IMR-90 (cell line): ENCODE data around the gene OR2AK2. TPM values are rescaled to one million over a fixed set of nuclear protein-coding genes. Genes with fewer than 3 reads are reported as not detected.

Source experiments
- ATAC-seq: fragments of 200-7000 bp; cut with Tn5 transposase; 2 replicates; pipeline ENCODE4 v1.9.1; 2020; ENCODE audit warnings: low read depth, mild to moderate bottlenecking, moderate library complexity
- BruUV-seq: library from RNA; stranded (reverse); fragments of 400-500 nt; replicated peaks from 2 replicates; lab custom pipeline; 2021; lab: Mats Ljungman, UMichigan
- CTCF ChIA-PET: fragments of 300-600 bp; formaldehyde crosslinking; extraction: SDS; loops from one replicate; lab custom pipeline; 2021; ENCODE audit warnings: antibody characterized with exemption; lab: Yijun Ruan, JAX
- POLR2A ChIA-PET: fragments of 300-600 bp; sonication (Branson Sonifier 250); formaldehyde crosslinking; loops from one replicate; lab custom pipeline; 2022; ENCODE audit warnings: antibody characterized with exemption; ENCODE audit not compliant: unreplicated experiment; lab: Charles Lee
- DNase-seq: peaks from one replicate; pipeline ENCODE4 v3.0.0; 2013
- H2AFZ ChIP-seq: replicated peaks from 2 replicates; pipeline ENCODE3; 2013; ENCODE audit warnings: low read length, mild to moderate bottlenecking; ENCODE audit not compliant: poor library complexity
- H2AK5ac ChIP-seq: 2 replicates; pipeline ENCODE4 v1.6.1; 2013; ENCODE audit warnings: low read depth, low read length, inconsistent platforms
- H2AK9ac ChIP-seq: replicated peaks from 2 replicates; pipeline ENCODE3; 2013; ENCODE audit warnings: mild to moderate bottlenecking, low read depth, low read length, moderate library complexity; ENCODE audit not compliant: poor library complexity
- H2BK120ac ChIP-seq: 2 replicates; pipeline ENCODE4 v1.6.1; 2013; ENCODE audit warnings: low read depth, low read length, inconsistent platforms
- H2BK15ac ChIP-seq: 3 replicates; pipeline ENCODE4 v1.6.1; 2013; ENCODE audit warnings: low read depth, low read length, inconsistent platforms
- H2BK20ac ChIP-seq: 2 replicates; pipeline ENCODE4 v1.6.1; 2013; ENCODE audit warnings: low read depth, mild to moderate bottlenecking, inconsistent platforms, low read length, moderate library complexity
- H2BK5ac ChIP-seq: 2 replicates; pipeline ENCODE4 v1.6.1; 2013; ENCODE audit warnings: mild to moderate bottlenecking, low read depth, low read length, inconsistent platforms; ENCODE audit not compliant: poor library complexity, severe bottlenecking
- H3K14ac ChIP-seq: replicated peaks from 2 replicates; pipeline ENCODE4 v1.6.1; 2013; ENCODE audit warnings: low read depth, low read length, inconsistent platforms
- H3K18ac ChIP-seq: 2 replicates; pipeline ENCODE4 v1.6.1; 2013; ENCODE audit warnings: low read depth, low read length, control low read depth
- H3K23ac ChIP-seq: 2 replicates; pipeline ENCODE4 v1.6.1; 2013; ENCODE audit warnings: low read depth, low read length, inconsistent platforms
- H3K27ac ChIP-seq: 2 replicates; pipeline ENCODE4 v1.5.1; 2013; ENCODE audit warnings: mild to moderate bottlenecking, control low read depth, low read length; ENCODE audit not compliant: insufficient read depth
- H3K27me3 ChIP-seq: 2 replicates; pipeline ENCODE4 v1.6.1; 2013; ENCODE audit warnings: low read length; ENCODE audit not compliant: control insufficient read depth, insufficient read depth
- H3K36me3 ChIP-seq: 2 replicates; pipeline ENCODE4 v1.6.1; 2013; ENCODE audit warnings: low read length, mixed read lengths; ENCODE audit not compliant: control insufficient read depth, insufficient read depth
- H3K4ac ChIP-seq: 2 replicates; pipeline ENCODE4 v1.6.1; 2013; ENCODE audit warnings: low read depth, low read length, inconsistent platforms
- H3K4me1 ChIP-seq: 2 replicates; pipeline ENCODE4 v1.6.1; 2013; ENCODE audit warnings: low read length, mixed read lengths; ENCODE audit not compliant: control insufficient read depth, insufficient read depth
- H3K4me2 ChIP-seq: 2 replicates; pipeline ENCODE4 v1.6.1; 2013; ENCODE audit warnings: low read depth, mild to moderate bottlenecking, control low read depth, low read length, moderate library complexity
- H3K4me3 ChIP-seq: 2 replicates; pipeline ENCODE4 v1.5.1; 2013; ENCODE audit warnings: low read depth, mild to moderate bottlenecking, control low read depth, low read length, moderate library complexity; ENCODE audit not compliant: insufficient read depth
- H3K56ac ChIP-seq: 2 replicates; pipeline ENCODE4 v1.6.1; 2013; ENCODE audit warnings: low read length, inconsistent platforms; ENCODE audit not compliant: insufficient read depth; ENCODE audit errors: extremely low read depth
- H3K79me1 ChIP-seq, 2 experiments: 2 replicates each; pipeline ENCODE4 v1.6.1; 2013; ENCODE audit warnings: low read length in 2 of 2, inconsistent platforms in 1 of 2, low read depth in 1 of 2
- H3K9ac ChIP-seq: 2 replicates; pipeline ENCODE4 v1.6.1; 2013; ENCODE audit warnings: low read depth, low read length, control low read depth
- H3K9me1 ChIP-seq: 2 replicates; pipeline ENCODE4 v1.6.1; 2013; ENCODE audit warnings: low read length, inconsistent platforms; ENCODE audit not compliant: insufficient read depth
- H3K9me3 ChIP-seq: 2 replicates; pipeline ENCODE4 v1.6.1; 2013; ENCODE audit warnings: low read length; ENCODE audit not compliant: control insufficient read depth, insufficient read depth
- H4K20me1 ChIP-seq: 2 replicates; pipeline ENCODE4 v1.6.1; 2013; ENCODE audit warnings: low read length, inconsistent platforms; ENCODE audit not compliant: insufficient read depth
- H4K5ac ChIP-seq: 2 replicates; pipeline ENCODE4 v1.6.1; 2013; ENCODE audit warnings: mild to moderate bottlenecking, low read depth, low read length, control low read depth
- H4K8ac ChIP-seq, 2 experiments: 2 replicates each; pipeline ENCODE4 v1.6.1; 2013; ENCODE audit warnings: low read depth in 2 of 2, low read length in 2 of 2, control low read depth in 1 of 2, inconsistent platforms in 1 of 2
- H4K91ac ChIP-seq: 2 replicates; pipeline ENCODE4 v1.6.1; 2013; ENCODE audit warnings: low read depth, low read length, inconsistent platforms; ENCODE audit not compliant: insufficient read depth
- BHLHE40 ChIP-seq: fragments of 150-350 bp; IDR thresholded peaks from 2 replicates; pipeline ENCODE4 v1.6.1; 2016; ENCODE audit warnings: mild to moderate bottlenecking, low read depth, low read length
- CEBPB ChIP-seq: IDR thresholded peaks from 2 replicates; pipeline ENCODE4 v1.6.1; 2012; ENCODE audit warnings: low read depth, low read length, improper control_type of control experiment
- CHD1 ChIP-seq: IDR thresholded peaks from 2 replicates; pipeline ENCODE4 v1.6.1; 2012; ENCODE audit warnings: low read depth, low read length, improper control_type of control experiment
- ELK1 ChIP-seq: fragments of 150-350 bp; IDR thresholded peaks from 2 replicates; pipeline ENCODE4 v1.6.1; 2016; ENCODE audit warnings: low read depth, mild to moderate bottlenecking, low read length, moderate library complexity, borderline replicate concordance
- FOS ChIP-seq: fragments of 150-350 bp; IDR thresholded peaks from 2 replicates; pipeline ENCODE4 v1.6.1; 2016; ENCODE audit warnings: low read depth, low read length
- MAFK ChIP-seq: IDR thresholded peaks from 2 replicates; pipeline ENCODE4 v1.6.1; 2012; ENCODE audit warnings: low read depth, low read length, improper control_type of control experiment
- MAZ ChIP-seq: IDR thresholded peaks from 2 replicates; pipeline ENCODE4 v1.6.1; 2012; ENCODE audit warnings: low read depth, mild to moderate bottlenecking, low read length, improper control_type of control experiment, moderate library complexity, borderline replicate concordance
- MXI1 ChIP-seq: IDR thresholded peaks from 2 replicates; pipeline ENCODE4 v1.6.1; 2012; ENCODE audit warnings: low read depth, mild to moderate bottlenecking, low read length, moderate library complexity, borderline replicate concordance
- NFE2L2 ChIP-seq: fragments of 150-350 bp; IDR thresholded peaks from 2 replicates; pipeline ENCODE4 v1.6.1; 2016; ENCODE audit warnings: low read depth, mild to moderate bottlenecking, low read length
- POLR2A ChIP-seq: IDR thresholded peaks from 2 replicates; pipeline ENCODE4 v1.6.1; 2012; ENCODE audit warnings: mild to moderate bottlenecking, low read depth, low read length
- RAD21 ChIP-seq: IDR thresholded peaks from 2 replicates; pipeline ENCODE4 v1.6.1; 2012; ENCODE audit warnings: low read length, improper control_type of control experiment
- RCOR1 ChIP-seq: IDR thresholded peaks from 2 replicates; pipeline ENCODE4 v1.6.1; 2012; ENCODE audit warnings: mild to moderate bottlenecking, low read length, improper control_type of control experiment; ENCODE audit not compliant: insufficient replicate concordance
- RFX5 ChIP-seq: IDR thresholded peaks from 2 replicates; pipeline ENCODE4 v1.8.0; 2012; ENCODE audit warnings: low read depth, mild to moderate bottlenecking, low read length, moderate library complexity
- SMC3 ChIP-seq: fragments of 150-350 bp; IDR thresholded peaks from 2 replicates; pipeline ENCODE4 v1.6.1; 2016; ENCODE audit warnings: low read depth, mild to moderate bottlenecking, antibody characterized with exemption, low read length, moderate library complexity
- USF2 ChIP-seq: fragments of 150-350 bp; IDR thresholded peaks from 2 replicates; pipeline ENCODE4 v1.6.1; 2017; ENCODE audit warnings: mild to moderate bottlenecking, antibody characterized with exemption, low read length, low read depth
- WGBS, 2 experiments: methylation state at CpG; one replicate each; pipeline versions ENCODE4 v1.1.5 to v1.1.7; 2013; ENCODE audit warnings: missing lambda C conversion rate in 2 of 2; ENCODE audit not compliant: insufficient read length in 1 of 2; ENCODE audit errors: extremely low coverage in 2 of 2; 5-methylcytosine and 5-hydroxymethylcytosine counted together
- dilution Hi-C: fragments of 300-500 bp; cut with HindIII; formaldehyde crosslinking; loops from one replicate; pipeline ENCODE4 v1.14.3; 2018; ENCODE audit warnings: low sequenced_read_pairs; ENCODE audit not compliant: unreplicated experiment
- in situ Hi-C: fragments of 300-500 bp; cut with MboI; formaldehyde crosslinking; loops from 3 replicates; pipeline ENCODE4 v1.14.3; 2019; ENCODE audit warnings: low sequenced_read_pairs, inconsistent platforms, mixed read lengths
- intact Hi-C: fragments of 100-400 bp; cut with micrococcal nuclease; formaldehyde crosslinking; loops from 2 replicates; pipeline ENCODE4 v1.10.0; 2022
- polyA plus RNA-seq, 3 experiments: library from polyadenylated mRNA; depleted of rRNA; stranded (reverse); fragments of >200 nt; gene quantifications; 2 replicates each; pipeline ENCODE4 v1.2.3, GENCODE V29; 2012; ENCODE audit warnings: low replicate concordance in 1 of 3
- total RNA-seq: library from RNA; depleted of rRNA; stranded (reverse); fragments of >200 nt; gene quantifications from 2 replicates; pipeline ENCODE4 v1.2.3, GENCODE V29; 2012

Gene OR2AK2
- total and polyA plus RNA-seq, 2 of the 4 experiments (the other 2 are of a cell fraction) = not detected

GRCh38 chr1:247961791-247962190 is 3.2 kb upstream of the OR2AK2 start:
- Histone ChIP-seq H4K5ac (no peak overlapping the region), H3K4me3 (no peak overlapping the region), H2AK5ac (no peak overlapping the region), H4K8ac (no peak overlapping the region), H3K23ac (no peak overlapping the region), H3K9me3 (peaks cover 9% of the 10 kb centered on the region; the same call in 1 of the 2 replicates), H3K79me1 (no peaks in the 10 kb centered on the region), H3K36me3 (no peaks in the 10 kb centered on the region), H4K20me1 (no peaks in the 10 kb centered on the region), H3K18ac (no peak overlapping the region), H2BK20ac (no peak overlapping the region), H4K91ac (no peak overlapping the region), H3K27me3 (no peaks in the 10 kb centered on the region), H3K4me1 (no peaks in the 10 kb centered on the region), H3K56ac (no peak overlapping the region), H3K4me2 (no peak overlapping the region), H3K14ac (no peak overlapping the region), H3K9me1 (no peaks in the 10 kb centered on the region), H2AFZ (no peak overlapping the region), H2BK5ac (no peak overlapping the region), H3K4ac (no peak overlapping the region), H3K27ac (no peak overlapping the region), H2BK15ac (no peak overlapping the region), H3K9ac (no peak overlapping the region), H2AK9ac (no peak overlapping the region), H2BK120ac (no peak overlapping the region)
- BruUV-seq = no TSS peak
- intact Hi-C loops (no loop called here), in situ Hi-C loops (no loop called here), dilution Hi-C loops (no loop called here)
- CTCF ChIA-PET = no interaction called here
- DNase-seq (no peak), ATAC-seq (no peak)
- TF ChIP-seq POLR2A (no peak), BHLHE40 (no peak), USF2 (no peak), RAD21 (no peak), CHD1 (no peak), RFX5 (no peak), SMC3 (no peak), FOS (no peak), MAZ (no peak), RCOR1 (no peak), CEBPB (no peak), NFE2L2 (no peak), ELK1 (no peak), MXI1 (no peak), MAFK (no peak)
- POLR2A ChIA-PET = no interaction called here
- WGBS, 2 experiments = no CpG with 5 or more reads among the region's 3 CpGs
